Lung (tissue), 12 donors: ENCODE data around the gene RCSD1. TPM values are rescaled to one million over a fixed set of nuclear protein-coding genes. Genes with fewer than 3 reads are reported as not detected.

Experiments
- ATAC-seq: fragments of 200-7000 bp; cut with Tn5 transposase; one replicate; pipeline ENCODE4 v1.9.1; 2020; ENCODE audit warnings: moderate number of reproducible peaks; ENCODE audit not compliant: insufficient read depth, low FRiP score
- DNase-seq, 3 donors: peaks; one replicate each; pipeline ENCODE4 v3.0.0-alpha.2; 2013 to 2017
- H3K27ac ChIP-seq, 2 donors: one replicate each; pipeline ENCODE4 v1.5.1; 2013; ENCODE audit warnings: mild to moderate bottlenecking in 2 of 2, moderate library complexity in 2 of 2, control low read depth in 1 of 2, inconsistent platforms in 1 of 2, low read depth in 1 of 2, low read length in 1 of 2
- H3K27me3 ChIP-seq, 3 donors: one replicate each; pipeline ENCODE4 v1.5.1; 2013; ENCODE audit warnings: low read length in 2 of 3; ENCODE audit not compliant: control insufficient read depth in 3 of 3, insufficient read depth in 3 of 3
- H3K36me3 ChIP-seq, 4 donors: one replicate each; pipeline ENCODE4 v1.5.1; 2013; ENCODE audit warnings: low read length in 4 of 4, mild to moderate bottlenecking in 1 of 4, moderate library complexity in 1 of 4; ENCODE audit not compliant: control insufficient read depth in 4 of 4, insufficient read depth in 4 of 4
- H3K4me1 ChIP-seq, 5 donors: one replicate each; pipeline ENCODE4 v1.5.1; 2013; ENCODE audit warnings: low read length in 5 of 5, mild to moderate bottlenecking in 2 of 5, moderate library complexity in 1 of 5; ENCODE audit not compliant: control insufficient read depth in 5 of 5, insufficient read depth in 5 of 5
- H3K4me3 ChIP-seq: one replicate; pipeline ENCODE4 v1.5.1; 2013; ENCODE audit warnings: mild to moderate bottlenecking, control low read depth, moderate library complexity
- H3K9ac ChIP-seq, 2 donors: one replicate each; pipeline ENCODE4 v1.5.1; 2013; ENCODE audit warnings: low read length in 2 of 2, control low read depth in 1 of 2; ENCODE audit not compliant: insufficient read depth in 1 of 2
- H3K9me3 ChIP-seq, 4 donors: one replicate each; pipeline ENCODE4 v1.5.1; 2013; ENCODE audit warnings: low read length in 3 of 4, mild to moderate bottlenecking in 1 of 4, moderate library complexity in 1 of 4; ENCODE audit not compliant: control insufficient read depth in 4 of 4, insufficient read depth in 3 of 4
- WGBS, 2 donors: extraction: QIAGEN DNeasy Blood & Tissue Kit; methylation state at CpG; one replicate each; pipeline ENCODE4 v1.1.7; 2013; 5-methylcytosine and 5-hydroxymethylcytosine counted together
- polyA plus RNA-seq, 2 donors: library from polyadenylated mRNA; stranded (reverse); fragments of 200-250 nt; gene quantifications; one replicate each; pipeline ENCODE4 v1.2.1, GENCODE V29; 2013
- total RNA-seq, 2 donors: library from RNA; depleted of rRNA in 1 of 2; stranded (reverse); fragments of >200 nt in 1 of 2; gene quantifications; one replicate each; pipeline ENCODE4 v1.2.1, GENCODE V29; 2014 to 2021
- TF ChIP-seq, protein P1 (sequence below): IDR thresholded peaks from 2 replicates; pipeline ENCODE4 v1.5.1; 2012; ENCODE audit warnings: mild to moderate bottlenecking; ENCODE audit errors: control extremely low read depth, extremely low read depth
- donor health status: control.
- donor health status: control.
- donor health status: Bipolar disorder and iron deficiency.
- donor health status: healthy.
- donor health status: DM: yes; HTN: yes; CAD: no.

RCSD1 gene
- total and polyA plus RNA-seq, 4 donors: 7.6 to 29.4 (median 23.8) TPM

DNA sequence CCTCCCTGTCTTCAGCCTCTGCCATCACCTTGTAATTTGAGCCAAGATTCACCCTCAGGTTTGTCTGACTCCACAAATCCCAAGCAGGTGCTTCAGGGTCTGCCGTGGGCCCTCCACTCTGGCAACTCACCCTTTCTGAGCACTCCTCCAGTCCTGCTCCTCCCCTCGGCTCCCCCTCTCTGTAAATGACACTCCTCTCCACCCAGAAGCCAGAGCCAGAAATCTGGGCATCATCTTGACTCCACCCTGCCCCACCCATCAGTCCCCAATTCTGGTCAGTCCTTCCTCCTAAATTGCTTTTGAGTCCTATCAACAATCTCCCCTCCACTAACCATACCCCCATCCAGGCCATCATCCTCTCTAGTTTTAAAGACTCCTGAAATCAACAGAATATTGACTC lies 40.5 kb downstream of the RCSD1 start:
- Histone ChIP-seq H3K36me3 (peaks cover 0 to 2% (median 0%) of the 10 kb centered on the region in 4 donors), H3K4me3 (no peak overlapping the region), H3K27me3 (no peaks in the 10 kb centered on the region), H3K9me3 (no peaks in the 10 kb centered on the region), H3K4me1 (peaks cover 0 to 22% (median 0%) of the 10 kb centered on the region in 5 donors), H3K27ac (peak overlapping the region in 1 of 2 donors; percentile 36), H3K9ac (no peak overlapping the region)
- TF ChIP-seq, protein P1, sequence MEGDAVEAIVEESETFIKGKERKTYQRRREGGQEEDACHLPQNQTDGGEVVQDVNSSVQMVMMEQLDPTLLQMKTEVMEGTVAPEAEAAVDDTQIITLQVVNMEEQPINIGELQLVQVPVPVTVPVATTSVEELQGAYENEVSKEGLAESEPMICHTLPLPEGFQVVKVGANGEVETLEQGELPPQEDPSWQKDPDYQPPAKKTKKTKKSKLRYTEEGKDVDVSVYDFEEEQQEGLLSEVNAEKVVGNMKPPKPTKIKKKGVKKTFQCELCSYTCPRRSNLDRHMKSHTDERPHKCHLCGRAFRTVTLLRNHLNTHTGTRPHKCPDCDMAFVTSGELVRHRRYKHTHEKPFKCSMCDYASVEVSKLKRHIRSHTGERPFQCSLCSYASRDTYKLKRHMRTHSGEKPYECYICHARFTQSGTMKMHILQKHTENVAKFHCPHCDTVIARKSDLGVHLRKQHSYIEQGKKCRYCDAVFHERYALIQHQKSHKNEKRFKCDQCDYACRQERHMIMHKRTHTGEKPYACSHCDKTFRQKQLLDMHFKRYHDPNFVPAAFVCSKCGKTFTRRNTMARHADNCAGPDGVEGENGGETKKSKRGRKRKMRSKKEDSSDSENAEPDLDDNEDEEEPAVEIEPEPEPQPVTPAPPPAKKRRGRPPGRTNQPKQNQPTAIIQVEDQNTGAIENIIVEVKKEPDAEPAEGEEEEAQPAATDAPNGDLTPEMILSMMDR: no peak
- ATAC-seq (no peak), DNase-seq (no peak)
- 77 to 96% methylated on average over 2 of the region's 2 CpGs for WGBS, 2 donors

DNA sequence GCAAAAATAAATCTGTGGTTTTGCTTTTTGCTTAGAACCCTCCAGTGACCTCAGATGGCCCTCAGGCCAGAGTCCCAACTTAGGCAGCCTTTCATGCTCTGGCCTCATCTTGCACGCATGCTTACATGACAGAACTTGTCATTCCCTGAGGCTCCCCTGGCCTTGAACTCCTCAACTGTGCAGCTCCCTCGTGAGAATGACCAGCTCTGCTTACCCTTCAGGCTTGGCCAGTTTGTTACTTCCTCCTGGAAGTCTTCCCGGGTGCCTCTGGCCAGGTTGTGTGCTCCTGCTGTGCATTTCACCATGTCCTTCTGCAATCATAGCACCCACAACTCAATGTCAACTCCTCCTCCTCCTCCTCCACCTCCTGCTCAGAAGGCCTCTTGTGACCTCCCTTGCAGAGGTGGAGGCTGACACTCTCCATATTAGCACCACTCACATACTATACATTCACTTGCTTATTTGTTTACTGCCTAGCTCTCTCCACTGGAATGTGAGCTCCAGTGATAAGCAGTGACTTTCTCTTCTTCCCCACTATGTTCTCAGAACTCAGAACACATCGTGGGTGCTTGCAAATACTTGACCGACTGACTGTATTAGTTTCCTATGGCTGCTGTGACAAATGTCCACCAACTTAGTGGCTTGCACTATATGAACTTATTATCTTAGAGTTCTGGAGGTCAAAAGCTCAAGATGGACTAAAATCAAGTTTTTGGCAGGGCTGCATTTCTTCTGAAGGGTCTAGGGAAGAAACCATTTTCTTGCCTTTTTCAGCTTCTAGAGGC lies 41.9 kb downstream of the RCSD1 start:
- ATAC-seq (peak; percentile 34), DNase-seq (no peak)
- no peak overlapping the region for H3K9ac ChIP-seq
- H3K4me1 ChIP-seq: peaks cover 0 to 15% (median 0%) of the 10 kb centered on the region in 5 donors
- no peak overlapping the region for H3K27ac ChIP-seq
- no peaks in the 10 kb centered on the region for H3K9me3 ChIP-seq
- 57 to 64% methylated on average over 5 of the region's 5 CpGs for WGBS, 2 donors
- H3K36me3 ChIP-seq: peaks cover 0 to 2% (median 0%) of the 10 kb centered on the region in 4 donors
- TF ChIP-seq, protein P1: no peak
- H3K4me3 ChIP-seq: no peak overlapping the region
- no peaks in the 10 kb centered on the region for H3K27me3 ChIP-seq

DNA sequence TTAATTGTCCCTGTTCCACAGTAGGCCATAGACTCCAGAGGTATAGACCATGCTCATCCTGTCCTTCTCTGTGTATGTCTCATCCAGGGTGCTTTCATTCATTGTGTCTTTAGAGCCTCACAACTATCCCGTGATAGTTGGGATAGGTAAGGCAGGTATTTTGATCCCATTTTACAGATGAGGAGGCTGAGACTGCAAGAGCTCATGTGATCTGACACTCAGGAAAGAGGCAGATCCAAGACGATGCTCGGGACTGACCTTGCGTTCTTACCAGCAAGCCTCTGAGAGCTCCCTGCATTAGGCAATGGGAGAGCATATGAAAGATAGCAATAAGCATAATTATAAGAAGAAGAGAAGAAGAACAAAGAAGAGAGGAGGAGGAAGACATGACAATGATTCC lies 42.8 kb downstream of the RCSD1 start:
- 60 to 69% methylated on average over 4 of the region's 4 CpGs for WGBS, 2 donors
- ATAC-seq (no peak), DNase-seq (no peak)
- Histone ChIP-seq H3K9ac (no peak overlapping the region), H3K4me1 (peaks cover 0 to 15% (median 0%) of the 10 kb centered on the region in 5 donors), H3K27ac (no peak overlapping the region), H3K36me3 (peaks cover 0 to 2% (median 0%) of the 10 kb centered on the region in 4 donors), H3K9me3 (no peaks in the 10 kb centered on the region), H3K4me3 (no peak overlapping the region), H3K27me3 (no peaks in the 10 kb centered on the region)
- TF ChIP-seq, protein P1: no peak
